OCI-LY1 (cell line): ENCODE results near the gene LANCL2.
A peak's percentile ranks its signal among the peaks of the same experiment; 100 is the strongest.

ENCODE experiments used
- H2AFZ ChIP-seq: fragments of 200-600 bp; sonication (generic), shearing (Covaris generic); 2 replicates; pipeline ENCODE4 v1.6.0; 2014; ENCODE audit warnings: antibody characterized with exemption, mild to moderate bottlenecking, low read length
- H3F3A ChIP-seq: fragments of 200-600 bp; sonication (generic), shearing (Covaris generic); 2 replicates; pipeline ENCODE4 v1.6.0; 2014; ENCODE audit warnings: mild to moderate bottlenecking, antibody characterized with exemption, low read length, moderate library complexity; ENCODE audit not compliant: insufficient read depth
- H3K27ac ChIP-seq: fragments of 200-600 bp; sonication (generic); 2 replicates; pipeline ENCODE4 v1.5.1; 2014; ENCODE audit warnings: low read length, mixed run types, mild to moderate bottlenecking, low read depth; ENCODE audit not compliant: poor library complexity, severe bottlenecking
- H3K27me3 ChIP-seq: fragments of 200-600 bp; sonication (generic); 2 replicates; pipeline ENCODE4 v1.6.0; 2014; ENCODE audit warnings: antibody characterized with exemption, mild to moderate bottlenecking, low read length, moderate library complexity; ENCODE audit not compliant: insufficient read depth
- H3K36me3 ChIP-seq: fragments of 200-600 bp; sonication (generic); 2 replicates; pipeline ENCODE4 v1.6.1; 2014; ENCODE audit warnings: mild to moderate bottlenecking, antibody characterized with exemption, low read length, moderate library complexity, mixed read lengths; ENCODE audit not compliant: insufficient read depth
- H3K4me1 ChIP-seq: fragments of 200-600 bp; sonication (generic); 2 replicates; pipeline ENCODE4 v1.5.1; 2014; ENCODE audit warnings: mild to moderate bottlenecking, low read length, moderate library complexity; ENCODE audit not compliant: insufficient read depth, severe bottlenecking
- H3K4me2 ChIP-seq: fragments of 200-600 bp; sonication (generic), shearing (Covaris generic); 2 replicates; pipeline ENCODE4 v1.6.1; 2014; ENCODE audit warnings: low read length
- H3K4me3 ChIP-seq: fragments of 200-600 bp; sonication (generic); 2 replicates; pipeline ENCODE4 v1.5.1; 2014; ENCODE audit warnings: low read length, low read depth, mild to moderate bottlenecking, mixed read lengths; ENCODE audit not compliant: poor library complexity, severe bottlenecking
- H3K79me2 ChIP-seq: fragments of 200-600 bp; shearing (Covaris generic); 2 replicates; pipeline ENCODE4 v1.6.1; 2016; ENCODE audit warnings: mixed run types, low read length, mixed read lengths; ENCODE audit not compliant: insufficient read depth
- H3K9ac ChIP-seq: fragments of 200-600 bp; sonication (generic), shearing (Covaris generic); 2 replicates; pipeline ENCODE4 v1.6.1; 2014; ENCODE audit warnings: mild to moderate bottlenecking, low read length, mixed read lengths
- H3K9me2 ChIP-seq: fragments of 200-600 bp; sonication (generic), shearing (Covaris generic); 2 replicates; pipeline ENCODE4 v1.6.1; 2014; ENCODE audit warnings: low read depth, mild to moderate bottlenecking, low read length, mixed read lengths
- H3K9me3 ChIP-seq: fragments of 200-600 bp; shearing (Covaris generic); 2 replicates; pipeline ENCODE4 v1.6.1; 2014; ENCODE audit warnings: low read length, mixed read lengths
- H4K20me1 ChIP-seq: fragments of 200-600 bp; sonication (generic), shearing (Covaris generic); 2 replicates; pipeline ENCODE4 v1.6.0; 2016; ENCODE audit warnings: mild to moderate bottlenecking, low read length; ENCODE audit not compliant: insufficient read depth
- EZH2 ChIP-seq: fragments of 200-600 bp; sonication (generic), shearing (Covaris generic); IDR thresholded peaks from 2 replicates; pipeline ENCODE4 v1.8.0; 2017; ENCODE audit warnings: borderline replicate concordance, mixed run types, mild to moderate bottlenecking, antibody characterized with exemption, low read length, moderate library complexity, mixed read lengths
- TF ChIP-seq, protein P1 (sequence below): fragments of 200-600 bp; sonication (generic), shearing (Covaris generic); IDR thresholded peaks from 2 replicates; pipeline ENCODE4 v1.5.1; 2017; ENCODE audit warnings: mild to moderate bottlenecking, antibody characterized with exemption, low read length, moderate library complexity, mixed read lengths

LANCL2 gene

DNA sequence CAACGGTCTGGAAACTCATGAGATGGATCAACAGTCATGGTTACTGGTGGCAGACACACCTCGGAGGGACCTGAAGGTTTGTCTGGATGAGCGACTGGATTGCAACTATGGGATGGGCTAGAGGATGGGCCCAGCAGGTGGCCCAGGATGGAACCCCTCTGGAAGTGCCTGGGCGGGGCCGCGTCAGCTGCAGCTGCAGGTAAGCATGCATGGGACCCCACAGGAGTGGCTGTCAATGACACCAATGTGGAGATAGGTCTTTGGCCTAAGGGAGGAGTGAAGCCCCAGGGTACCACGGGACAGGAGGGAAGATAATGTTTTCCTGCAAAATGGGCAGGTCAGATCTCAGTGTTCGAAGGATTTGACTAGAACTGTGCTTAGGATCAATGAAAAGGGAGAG is 103.4 kb downstream of the LANCL2 start:
- no peak for TF ChIP-seq EZH2
- TF ChIP-seq, protein P1, sequence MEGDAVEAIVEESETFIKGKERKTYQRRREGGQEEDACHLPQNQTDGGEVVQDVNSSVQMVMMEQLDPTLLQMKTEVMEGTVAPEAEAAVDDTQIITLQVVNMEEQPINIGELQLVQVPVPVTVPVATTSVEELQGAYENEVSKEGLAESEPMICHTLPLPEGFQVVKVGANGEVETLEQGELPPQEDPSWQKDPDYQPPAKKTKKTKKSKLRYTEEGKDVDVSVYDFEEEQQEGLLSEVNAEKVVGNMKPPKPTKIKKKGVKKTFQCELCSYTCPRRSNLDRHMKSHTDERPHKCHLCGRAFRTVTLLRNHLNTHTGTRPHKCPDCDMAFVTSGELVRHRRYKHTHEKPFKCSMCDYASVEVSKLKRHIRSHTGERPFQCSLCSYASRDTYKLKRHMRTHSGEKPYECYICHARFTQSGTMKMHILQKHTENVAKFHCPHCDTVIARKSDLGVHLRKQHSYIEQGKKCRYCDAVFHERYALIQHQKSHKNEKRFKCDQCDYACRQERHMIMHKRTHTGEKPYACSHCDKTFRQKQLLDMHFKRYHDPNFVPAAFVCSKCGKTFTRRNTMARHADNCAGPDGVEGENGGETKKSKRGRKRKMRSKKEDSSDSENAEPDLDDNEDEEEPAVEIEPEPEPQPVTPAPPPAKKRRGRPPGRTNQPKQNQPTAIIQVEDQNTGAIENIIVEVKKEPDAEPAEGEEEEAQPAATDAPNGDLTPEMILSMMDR, result no peak
- no peak overlapping the region for H3K4me3 ChIP-seq
- no peak overlapping the region for H3K9ac ChIP-seq
- no peaks in the 10 kb centered on the region for H4K20me1 ChIP-seq
- H2AFZ ChIP-seq, result no peak overlapping the region
- H3K36me3 ChIP-seq, result peaks cover 84% of the 10 kb centered on the region
- peaks cover 18% of the 10 kb centered on the region for H3K4me1 ChIP-seq
- H3K79me2 ChIP-seq, result no peaks in the 10 kb centered on the region
- H3K9me2 ChIP-seq, result no peaks in the 10 kb centered on the region
- no peak overlapping the region for H3K4me2 ChIP-seq
- H3K27me3 ChIP-seq, result no peaks in the 10 kb centered on the region
- 0 out of 2 replicates have a peak, but pooled peaks cover 2% of the 10 kb centered on the region for H3K9me3 ChIP-seq
- peak overlapping the region; percentile 96 for H3K27ac ChIP-seq
- no peaks in the 10 kb centered on the region for H3F3A ChIP-seq

DNA sequence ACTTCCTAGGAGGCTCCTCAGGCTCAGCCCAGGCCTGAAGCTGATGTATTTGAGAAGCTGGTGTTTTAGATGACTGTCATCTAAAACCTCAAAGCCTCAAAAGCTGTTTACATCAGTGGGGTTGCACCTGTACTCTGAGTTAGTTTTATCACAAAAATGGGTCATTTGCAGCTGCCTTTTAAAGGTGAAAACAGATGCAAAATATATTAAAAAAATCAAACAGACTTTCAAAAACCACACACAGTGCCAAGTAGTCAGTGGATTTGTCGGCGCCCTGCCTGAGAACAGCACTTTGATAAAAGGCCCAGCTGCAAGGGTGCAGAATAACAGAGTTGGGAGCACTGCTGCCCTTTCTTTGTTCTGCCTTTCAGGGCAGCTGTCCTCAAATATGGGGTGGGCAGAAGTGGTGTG is 104.1 kb downstream of the LANCL2 start:
- no peak overlapping the region for H3K4me3 ChIP-seq
- no peaks in the 10 kb centered on the region for H3K9me2 ChIP-seq
- H3K4me2 ChIP-seq, result peak overlapping the region; percentile 25; the same call in 1 of the 2 replicates
- no peaks in the 10 kb centered on the region for H3K79me2 ChIP-seq
- H2AFZ ChIP-seq, result no peak overlapping the region
- no peaks in the 10 kb centered on the region for H3K9me3 ChIP-seq
- peaks cover 84% of the 10 kb centered on the region for H3K36me3 ChIP-seq
- H3F3A ChIP-seq, result no peaks in the 10 kb centered on the region
- no peaks in the 10 kb centered on the region for H3K27me3 ChIP-seq
- H4K20me1 ChIP-seq, result no peaks in the 10 kb centered on the region
- peak overlapping the region; percentile 96 for H3K27ac ChIP-seq
- peak overlapping the region; percentile 42; the same call in 1 of the 2 replicates for H3K9ac ChIP-seq
- TF ChIP-seq EZH2, result no peak
- TF ChIP-seq, protein P1, result no peak
- H3K4me1 ChIP-seq, result peaks cover 18% of the 10 kb centered on the region

- TF ChIP-seq EZH2, result no peak
- TF ChIP-seq, protein P1, result no peak
- Histone ChIP-seq H3K4me3 (no peak overlapping the region), H4K20me1 (no peaks in the 10 kb centered on the region), H3K9me2 (no peaks in the 10 kb centered on the region), H3K36me3 (peaks cover 84% of the 10 kb centered on the region), H3K27ac (peak overlapping the region; percentile 96), H3K4me2 (peak overlapping the region; percentile 25; the same call in 1 of the 2 replicates), H3F3A (no peaks in the 10 kb centered on the region), H3K9me3 (no peaks in the 10 kb centered on the region), H3K79me2 (no peaks in the 10 kb centered on the region), H3K4me1 (peaks cover 18% of the 10 kb centered on the region), H3K9ac (peak overlapping the region; percentile 42; the same call in 1 of the 2 replicates), H3K27me3 (no peaks in the 10 kb centered on the region), H2AFZ (no peak overlapping the region)
These were observed 104.6 kb downstream of the LANCL2 start for GRCh38 chr7:55469721-55470120.
